GM21526 (cell line): Measurements from ENCODE around the gene KCTD1.
A peak's percentile ranks its signal among the peaks of the same experiment; 100 is the strongest.

Experiments used
- ATAC-seq: cut with Tn5 transposase; IDR thresholded peaks from one replicate; pipeline ENCODE4 v1.9.1; 2021; ENCODE audit warnings: moderate library complexity; ENCODE audit not compliant: unreplicated experiment, low FRiP score

The KCTD1 gene

DNA sequence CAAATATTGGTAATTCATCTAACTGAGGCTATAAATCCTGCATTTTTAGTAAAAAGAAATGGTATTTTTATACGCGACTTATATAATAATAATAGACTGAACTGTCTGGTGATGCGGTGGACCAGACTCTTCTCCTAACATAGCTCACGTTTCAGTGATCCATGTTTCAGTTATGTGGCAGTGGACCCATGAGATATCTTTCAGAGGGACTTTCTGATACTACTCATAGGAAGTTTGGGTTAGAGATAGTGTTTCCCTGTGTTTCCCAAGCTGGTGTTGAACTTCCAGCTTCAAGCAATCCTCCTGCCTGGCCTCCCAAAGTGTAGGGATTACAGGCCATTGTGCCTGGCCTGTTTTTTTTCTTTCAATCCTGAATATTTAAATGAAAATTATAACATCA, 59.2 kb downstream of the KCTD1 start:
- no peak for ATAC-seq

DNA sequence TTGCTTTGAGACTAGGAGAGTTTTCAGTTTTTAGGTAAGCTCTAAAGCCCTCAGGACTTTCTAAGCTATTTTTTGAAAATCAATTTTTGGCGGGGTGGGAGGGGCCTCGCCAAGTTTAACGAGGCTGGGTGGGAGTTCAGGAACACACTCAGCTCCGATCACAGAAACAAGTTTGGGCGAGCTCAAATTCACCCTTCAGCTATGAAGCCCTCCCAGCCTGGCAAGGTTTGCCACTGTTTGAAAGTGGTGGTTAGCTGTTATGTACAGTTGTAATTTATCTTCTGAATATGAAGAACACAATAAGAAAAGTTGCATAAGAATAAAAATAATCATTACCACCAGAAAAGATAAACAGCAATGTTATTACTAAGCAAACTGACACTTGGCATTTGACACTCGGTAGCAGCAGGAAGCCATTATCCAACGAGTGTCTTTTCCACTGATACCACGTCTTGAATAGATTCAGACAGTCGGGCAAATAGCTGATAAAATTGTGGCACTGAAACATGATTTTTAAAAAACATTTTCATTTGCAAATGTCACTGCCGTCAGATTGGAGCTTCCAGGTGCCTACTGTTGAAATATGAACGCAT, 59.8 kb downstream of the KCTD1 start:
- ATAC-seq = no peak

- ATAC-seq = no peak
These were observed 60.9 kb downstream of the KCTD1 start for GRCh38 chr18:26487437-26487836.

DNA sequence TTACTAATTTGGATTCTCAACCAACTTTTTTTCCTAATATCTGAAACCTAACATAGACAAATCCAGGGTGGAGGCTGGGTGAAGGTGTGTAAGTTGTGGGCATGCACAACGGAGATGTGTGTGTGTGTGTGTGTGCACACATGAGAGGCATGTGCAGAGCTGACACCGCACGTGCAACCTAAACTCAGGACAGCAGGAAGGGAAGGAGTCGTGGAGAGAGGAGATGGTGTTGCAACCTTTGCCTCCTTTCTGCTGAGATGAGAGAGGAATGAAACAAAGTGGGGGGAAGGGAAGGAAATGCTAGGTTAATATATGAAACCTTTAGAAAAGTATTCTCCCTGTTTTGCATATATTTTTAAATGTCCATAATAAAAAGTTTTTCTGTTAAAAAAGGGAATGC, 64.7 kb downstream of the KCTD1 start:
- ATAC-seq = no peak

- no peak for ATAC-seq
These were observed 65.8 kb downstream of the KCTD1 start for GRCh38 chr18:26482569-26482968.

DNA sequence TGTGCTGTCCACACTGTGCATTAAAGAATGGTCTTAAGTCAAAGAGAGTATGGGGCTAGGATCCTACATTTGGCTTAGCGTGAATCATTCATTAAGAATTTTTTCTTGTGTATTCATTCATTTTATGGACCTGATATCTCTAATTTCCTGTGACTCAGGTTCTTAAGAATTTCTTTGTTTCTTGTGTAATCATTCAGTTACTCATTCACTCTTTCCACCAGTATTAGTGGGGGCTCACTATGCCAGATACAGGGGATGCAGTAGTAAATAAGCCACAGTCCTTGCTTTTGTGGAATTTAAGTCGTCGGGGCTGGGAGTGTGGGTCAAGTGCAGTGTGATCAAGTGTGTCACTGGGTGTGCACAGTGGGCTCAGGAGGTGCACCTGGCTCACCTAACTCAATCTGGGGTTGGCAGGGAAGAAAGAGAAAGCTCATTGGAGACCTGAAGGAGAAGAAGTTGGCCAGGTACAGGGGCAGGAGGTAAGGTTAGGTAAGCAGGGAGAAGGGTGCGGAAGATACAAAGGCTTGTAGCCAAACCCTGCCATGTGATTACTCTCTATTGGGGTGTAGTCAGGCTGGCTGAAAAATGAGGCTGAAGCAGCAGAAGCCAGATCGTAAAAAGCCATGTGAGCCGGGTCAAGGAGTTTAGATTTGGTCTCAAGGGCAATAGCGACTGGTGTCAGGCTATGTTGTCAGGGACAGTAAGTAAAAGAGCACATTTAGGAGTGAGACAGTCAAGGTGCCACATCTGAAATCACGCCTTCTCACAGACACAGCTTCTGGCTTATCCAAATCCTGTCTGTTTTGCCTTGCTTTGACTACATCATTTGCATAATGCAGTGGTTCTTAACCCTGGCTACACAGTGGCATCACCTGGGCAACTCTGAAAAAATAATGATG, 67.2 kb downstream of the KCTD1 start:
- no peak for ATAC-seq

DNA sequence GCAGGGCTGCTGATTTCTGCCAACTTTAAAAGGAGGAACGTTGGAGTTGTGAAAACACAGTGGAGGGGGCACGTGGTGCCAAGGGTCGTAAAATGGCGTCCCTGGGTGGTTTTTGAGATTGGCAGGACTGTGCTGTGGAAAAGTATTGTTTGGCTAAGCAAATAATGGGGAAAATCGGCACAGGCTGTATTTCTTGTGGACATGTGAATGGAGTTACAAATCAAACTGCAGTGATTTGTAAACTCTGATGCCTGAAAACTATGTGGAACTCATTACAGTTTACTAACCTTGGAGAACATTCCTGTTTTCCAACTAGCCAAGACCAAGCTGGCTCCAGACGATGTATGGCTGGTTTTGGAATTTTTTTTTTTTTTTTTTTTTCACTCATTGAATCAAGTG, 68.7 kb downstream of the KCTD1 start:
- no peak for ATAC-seq

- ATAC-seq = no peak
These were observed 69.2 kb downstream of the KCTD1 start for GRCh38 chr18:26479065-26479680.

GRCh38 chr18:26477828-26478466, 70.4 kb downstream of the KCTD1 start:
- ATAC-seq = no peak

DNA sequence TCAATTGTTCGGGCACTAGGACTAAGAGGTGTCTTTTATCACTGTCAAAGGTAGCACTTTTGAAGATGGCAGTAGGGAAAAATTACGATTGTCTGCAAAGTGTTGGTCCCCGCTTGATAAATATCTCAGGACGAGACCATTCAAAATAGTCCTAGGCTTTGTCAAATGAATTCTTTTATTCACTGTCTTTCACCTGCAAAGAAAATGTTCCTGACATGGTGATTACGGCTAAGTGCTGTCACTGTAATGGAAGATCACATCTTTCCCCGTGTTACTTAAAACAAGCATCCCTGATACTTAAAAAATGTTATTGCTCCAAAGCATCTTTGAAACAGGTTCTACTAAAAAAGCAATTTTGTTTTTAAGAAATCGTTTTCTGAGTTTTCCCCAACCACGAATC, 71.7 kb downstream of the KCTD1 start:
- no peak for ATAC-seq

GRCh38 chr18:26474542-26474941, 73.8 kb downstream of the KCTD1 start:
- no peak for ATAC-seq

DNA sequence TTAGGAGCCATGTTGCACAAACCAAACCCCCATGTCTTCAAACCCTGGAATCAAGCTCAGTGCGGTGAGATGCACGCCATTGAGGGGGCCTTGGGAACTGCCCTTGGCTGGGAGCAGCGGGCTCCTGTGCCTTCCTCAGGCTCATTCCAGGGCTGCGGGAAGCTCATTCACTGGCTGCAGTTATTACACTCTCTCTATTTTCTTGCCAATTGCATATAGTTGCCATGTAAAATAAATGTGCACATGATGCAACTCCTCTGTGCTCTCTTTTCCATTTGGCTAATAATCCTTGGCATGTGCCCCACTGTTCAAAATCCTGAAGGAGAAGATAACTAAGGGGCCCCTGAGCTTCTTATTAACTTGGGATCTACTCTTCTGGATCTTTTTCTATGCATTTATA, 74.7 kb downstream of the KCTD1 start:
- ATAC-seq = no peak

DNA sequence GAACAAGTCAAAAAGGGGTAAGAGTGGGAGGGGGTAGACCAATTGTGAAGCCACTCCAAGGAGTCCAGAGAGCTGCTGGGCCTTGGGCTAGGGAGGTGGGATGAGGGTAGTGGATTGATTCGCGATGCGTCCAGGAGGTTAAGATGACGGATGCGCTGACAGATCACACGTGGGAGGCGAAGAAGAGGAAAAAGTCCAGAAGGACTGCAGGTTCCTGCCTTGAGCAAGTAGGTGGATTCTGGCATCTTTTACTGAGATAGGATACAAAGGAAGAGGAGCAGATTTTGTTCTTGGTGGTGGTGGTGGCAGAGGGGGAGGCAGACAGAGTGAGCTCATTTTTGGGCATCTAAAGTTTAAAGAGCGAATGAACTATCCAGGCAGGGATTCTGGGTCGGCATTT, 76.5 kb downstream of the KCTD1 start:
- ATAC-seq = no peak

DNA sequence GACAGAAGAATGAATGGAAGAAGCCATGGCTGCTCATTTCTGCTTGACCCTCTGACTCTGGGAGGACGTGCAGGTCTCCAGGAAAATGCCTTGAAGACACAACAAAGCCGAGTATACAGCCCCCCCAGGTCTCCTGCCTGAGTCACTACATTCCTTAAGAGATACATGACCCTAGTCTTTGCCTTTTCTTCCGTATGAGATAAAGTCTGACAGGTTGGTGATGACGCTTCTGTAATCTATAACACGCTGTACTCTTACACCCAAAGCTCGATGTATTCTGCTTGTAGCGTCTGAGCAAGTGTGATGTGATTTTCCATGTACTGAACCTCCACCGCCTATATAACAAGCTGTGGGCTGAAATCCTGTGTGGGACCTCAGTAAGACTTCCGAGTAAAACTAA, 77.3 kb downstream of the KCTD1 start:
- no peak for ATAC-seq

DNA sequence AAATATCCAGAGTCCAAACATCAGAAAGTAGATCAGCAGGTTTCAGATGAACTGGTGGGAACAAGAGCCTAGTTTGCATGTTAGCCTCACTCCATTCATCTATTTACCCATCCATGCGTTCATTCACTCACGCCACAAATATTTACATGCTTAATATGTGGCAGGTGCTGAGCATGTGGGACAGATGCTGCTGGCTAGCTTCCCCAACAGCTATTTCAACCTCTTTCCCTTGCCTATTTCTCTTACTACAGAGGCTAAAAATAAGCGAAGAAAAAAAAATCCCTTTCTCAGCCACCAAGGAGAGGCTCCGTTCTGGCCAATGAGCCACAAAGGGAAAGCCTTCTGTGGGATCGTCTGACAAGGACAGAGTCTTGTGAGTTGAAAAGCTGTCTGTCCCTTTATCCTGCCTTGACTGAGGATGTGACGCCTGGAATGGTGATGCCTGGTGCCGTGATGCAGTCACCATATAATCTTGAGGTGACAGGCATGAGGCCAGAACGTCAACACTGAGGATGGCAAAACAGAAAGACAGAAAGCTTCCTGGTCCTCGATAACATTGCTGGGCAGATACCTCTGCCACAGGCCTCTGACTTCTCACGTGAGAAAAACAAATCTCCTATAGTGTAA, 78.2 kb downstream of the KCTD1 start:
- ATAC-seq = peak; percentile 83

DNA sequence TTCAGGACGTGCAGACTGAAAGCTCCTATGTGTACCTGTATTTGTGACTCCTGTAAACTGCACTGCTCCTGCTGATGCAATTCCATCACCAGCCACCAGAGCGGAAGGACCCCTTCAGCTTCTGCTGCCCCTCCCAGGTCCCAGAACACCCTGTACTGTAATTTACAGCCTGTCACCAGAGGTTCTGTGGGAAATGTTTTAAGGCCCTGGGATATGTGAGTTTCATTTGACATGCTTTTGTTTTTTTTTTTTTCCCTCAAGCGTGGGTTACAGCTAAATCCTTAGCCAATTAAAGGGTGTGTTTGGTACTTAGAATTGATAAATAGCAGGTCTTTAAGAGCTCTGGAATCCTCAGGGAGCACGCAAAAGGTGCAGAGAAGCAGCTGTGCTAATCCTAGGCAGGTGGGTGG, 79.4 kb downstream of the KCTD1 start:
- peak; percentile 74 for ATAC-seq

- no peak for ATAC-seq
These were observed 82.3 kb downstream of the KCTD1 start for GRCh38 chr18:26466026-26466425.

DNA sequence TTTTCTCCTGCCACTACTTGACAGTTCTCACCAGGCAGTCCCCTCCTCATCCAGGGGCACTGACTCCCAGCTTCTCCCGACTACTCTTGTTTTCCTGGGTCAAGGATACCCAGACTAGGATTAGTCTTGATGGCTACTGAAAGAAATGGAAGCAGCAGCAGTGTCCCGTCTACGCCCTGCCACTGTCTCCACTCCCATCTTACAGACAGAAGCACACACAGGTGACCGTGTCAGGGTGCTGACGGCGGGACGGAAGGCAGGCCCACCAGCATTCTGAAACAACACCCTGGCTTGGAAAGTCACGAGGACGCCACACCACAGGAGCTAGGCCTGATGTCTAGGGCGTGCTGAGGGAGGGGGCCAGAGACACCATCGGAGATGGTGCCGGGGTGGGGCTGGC, 82.9 kb downstream of the KCTD1 start:
- ATAC-seq = no peak

GRCh38 chr18:26464128-26465011, 84.0 kb downstream of the KCTD1 start:
- ATAC-seq = no peak

GRCh38 chr18:26462355-26462754, 86.0 kb downstream of the KCTD1 start:
- ATAC-seq = no peak
